ENCODE results near the gene HAUS6. TPM values are rescaled to one million over a fixed set of nuclear protein-coding genes. Genes with fewer than 3 reads are reported as not detected.

Gene HAUS6
- total and polyA plus RNA-seq, 8 donors = 1.7 to 5.1 (median 2.7) TPM

- ATAC-seq (no peak), FAIRE-seq (no peak)
- no peaks in the 10 kb centered on the region for H3K4me1 ChIP-seq
These were observed 81.7 kb downstream of the HAUS6 start for GRCh38 chr9:19020886-19021455.

GRCh38 chr9:19018201-19018600, 84.5 kb downstream of the HAUS6 start:
- Histone ChIP-seq H3K27ac (no peak overlapping the region), H3K36me3 (no peaks in the 10 kb centered on the region), H3K4me1 (no peaks in the 10 kb centered on the region), H3K27me3 (no peaks in the 10 kb centered on the region), H3K9me3 (no peaks in the 10 kb centered on the region), H3K4me3 (no peak overlapping the region)
- ATAC-seq = no peak
- intact Hi-C loops (cut with DNase I) = no loop called here
- FAIRE-seq = no peak
- WGBS, 2 donors = 46 to 60% methylated on average over 4 of the region's 4 CpGs
- no peak for TF ChIP-seq CTCF (IDR thresholded peaks at IDR 0.05)
- no peak for DNase-seq

More at GRCh38 chr9:19020886-19021455, 81.7 kb downstream of the HAUS6 start:
- Histone ChIP-seq H3K36me3 (no peaks in the 10 kb centered on the region), H3K27me3 (no peaks in the 10 kb centered on the region), H3K9me3 (no peaks in the 10 kb centered on the region), H3K27ac (no peak overlapping the region), H3K4me3 (no peak overlapping the region)
- TF ChIP-seq CTCF (IDR thresholded peaks at IDR 0.05) = no peak
- no peak for DNase-seq
- intact Hi-C loops (cut with DNase I) = loop anchor here in 2 of 3 donors (10.0 kb wide), 1 partner anchor 766 kb away; no protein-coding TSS in a partner anchor
- 67 to 77% methylated on average over 3 of the region's 3 CpGs for WGBS, 2 donors

- no peaks in the 10 kb centered on the region for H3K9me3 ChIP-seq
- DNase-seq (no peak), FAIRE-seq (no peak), ATAC-seq (no peak)
- TF ChIP-seq CTCF (IDR thresholded peaks at IDR 0.05) = no peak
- intact Hi-C loops (cut with DNase I) = no loop called here
- no peaks in the 10 kb centered on the region for H3K27me3 ChIP-seq
- H3K36me3 ChIP-seq = no peaks in the 10 kb centered on the region
- no peaks in the 10 kb centered on the region for H3K4me1 ChIP-seq
- no peak overlapping the region for H3K4me3 ChIP-seq
- no peak overlapping the region for H3K27ac ChIP-seq
- WGBS, 2 donors = 60 to 70% methylated on average over 5 of the region's 5 CpGs
These were observed 93.2 kb downstream of the HAUS6 start for GRCh38 chr9:19009391-19009965.

Other genes with a start within 250 kb of the HAUS6 start
- under 1 TPM in 4 of 6 donors, not detected in 2; 0.08 to 0.51 (median 0.28) TPM for gene SAXO1, start 69.7 kb downstream of the HAUS6 start, total RNA-seq
- under 1 TPM; 0.08 to 0.09 TPM for gene SAXO1, start 69.7 kb downstream of the HAUS6 start, polyA plus RNA-seq
- 10 to 100 TPM; 16.4 to 40.1 (median 28.2) TPM for gene RRAGA, start 53.5 kb downstream of the HAUS6 start, total RNA-seq
- gene RRAGA, start 53.5 kb downstream of the HAUS6 start, polyA plus RNA-seq = 10 to 100 TPM; 18.1 to 42.4 TPM
- gene PLIN2, start 24.6 kb upstream of the HAUS6 start, total RNA-seq = 10 to 100 TPM in 3 of 6 donors, 1 to 10 TPM in 3; 7.9 to 17.1 (median 12.3) TPM
- 10 to 100 TPM; 11.7 TPM for gene PLIN2, start 24.6 kb upstream of the HAUS6 start, polyA plus RNA-seq
- gene DENND4C, start 127.8 kb upstream of the HAUS6 start, total RNA-seq = 10 to 100 TPM; 12.1 to 36.2 (median 19.8) TPM
- gene DENND4C, start 127.8 kb upstream of the HAUS6 start, polyA plus RNA-seq = 1 to 10 TPM; 4.6 to 9.0 TPM

Measured in pancreas (tissue), 10 donors.